ENCODE data around the gene DGCR2. TPM values are rescaled to one million over a fixed set of nuclear protein-coding genes. Genes with fewer than 3 reads are reported as not detected.

DGCR2 gene
- total and polyA plus RNA-seq, 2 of the 4 experiments (the other 2 are of a cell fraction) = 17.2 to 35.4 TPM

DNA sequence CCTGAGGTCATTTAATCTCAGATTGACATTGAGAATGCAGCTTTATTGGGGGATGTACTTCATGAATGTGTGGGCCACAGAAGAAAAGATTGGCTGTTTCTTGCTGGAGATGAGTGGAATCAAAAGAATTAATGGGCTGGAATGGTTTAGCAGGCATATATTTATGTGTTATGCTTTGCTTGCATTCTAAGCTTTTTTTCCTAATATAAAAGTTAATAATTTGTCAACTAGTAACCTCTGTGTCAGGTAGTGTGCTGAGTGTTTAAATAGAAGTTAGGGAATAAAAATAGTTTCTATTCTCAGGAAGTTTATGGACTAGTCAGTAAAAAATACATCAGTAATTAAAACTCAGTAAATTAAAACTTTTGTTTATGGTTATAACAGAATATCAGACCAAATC, 118.7 kb downstream of the DGCR2 start:
- Histone ChIP-seq H3K4me2 (ENCODE audit: low read depth, low read length) (no peak overlapping the region), H3K4ac (ENCODE audit: low read depth, low read length) (no peak overlapping the region), H2BK5ac (ENCODE audit: low read depth, low read length, poor library complexity, severe bottlenecking) (no peak overlapping the region), H2BK120ac (ENCODE audit: low read depth, low read length) (no peak overlapping the region), H2AK9ac (replicated peaks; ENCODE audit: low read depth, low read length, poor library complexity) (no peak overlapping the region), H3K36me3 (ENCODE audit: control insufficient read depth, insufficient read depth, low read length) (no peaks in the 10 kb centered on the region), H2BK20ac (ENCODE audit: low read depth, low read length) (no peak overlapping the region), H3K27me3 (ENCODE audit: control insufficient read depth, insufficient read depth, low read length) (peaks cover 14% of the 10 kb centered on the region), H4K91ac (ENCODE audit: insufficient read depth, low read depth, low read length) (no peak overlapping the region), H3K4me3 (ENCODE audit: insufficient read depth, low read depth, low read length) (no peak overlapping the region), H2BK15ac (ENCODE audit: low read depth, low read length) (no peak overlapping the region), H3K56ac (ENCODE audit: extremely low read depth, insufficient read depth, low read length) (no peak overlapping the region), H3K9me1 (ENCODE audit: insufficient read depth, low read length) (no peaks in the 10 kb centered on the region), H3K9ac (ENCODE audit: low read depth, low read length) (no peak overlapping the region), H2AK5ac (ENCODE audit: low read depth, low read length) (no peak overlapping the region), H2AFZ (replicated peaks; ENCODE audit: low read length, poor library complexity) (no peak overlapping the region), H3K27ac (ENCODE audit: insufficient read depth, low read length) (no peak overlapping the region), H3K79me1 (ENCODE audit: low read depth in 1 of 2, low read length in 2 of 2) (no peaks in the 10 kb centered on the region), H4K8ac (ENCODE audit: low read depth in 2 of 2, low read length in 2 of 2) (no peak overlapping the region), H3K23ac (ENCODE audit: low read depth, low read length) (no peak overlapping the region), H4K20me1 (ENCODE audit: insufficient read depth, low read length) (no peaks in the 10 kb centered on the region), H4K5ac (ENCODE audit: low read depth, low read length) (no peak overlapping the region), H3K18ac (ENCODE audit: low read depth, low read length) (no peak overlapping the region), H3K14ac (replicated peaks; ENCODE audit: low read depth, low read length) (no peak overlapping the region), H3K4me1 (ENCODE audit: control insufficient read depth, insufficient read depth, low read length) (no peaks in the 10 kb centered on the region), H3K9me3 (ENCODE audit: control insufficient read depth, insufficient read depth, low read length) (peaks cover 2% of the 10 kb centered on the region; the same call in 1 of the 2 replicates)
- intact Hi-C loops (cut with micrococcal nuclease) (no loop called here), in situ Hi-C loops (cut with MboI; ENCODE audit: low sequenced_read_pairs) (no loop called here), dilution Hi-C loops (cut with HindIII; ENCODE audit: low sequenced_read_pairs, unreplicated experiment) (no loop called here)
- no TSS peak for BruUV-seq (replicated peaks)
- ATAC-seq (ENCODE audit: low read depth) = no peak
- DNase-seq = no peak
- TF ChIP-seq RCOR1 (IDR thresholded peaks at IDR 0.05; ENCODE audit: insufficient replicate concordance, low read length) = no peak
- no peak for TF ChIP-seq NFE2L2 (IDR thresholded peaks at IDR 0.05; ENCODE audit: low read depth, low read length)
- TF ChIP-seq, protein P1, sequence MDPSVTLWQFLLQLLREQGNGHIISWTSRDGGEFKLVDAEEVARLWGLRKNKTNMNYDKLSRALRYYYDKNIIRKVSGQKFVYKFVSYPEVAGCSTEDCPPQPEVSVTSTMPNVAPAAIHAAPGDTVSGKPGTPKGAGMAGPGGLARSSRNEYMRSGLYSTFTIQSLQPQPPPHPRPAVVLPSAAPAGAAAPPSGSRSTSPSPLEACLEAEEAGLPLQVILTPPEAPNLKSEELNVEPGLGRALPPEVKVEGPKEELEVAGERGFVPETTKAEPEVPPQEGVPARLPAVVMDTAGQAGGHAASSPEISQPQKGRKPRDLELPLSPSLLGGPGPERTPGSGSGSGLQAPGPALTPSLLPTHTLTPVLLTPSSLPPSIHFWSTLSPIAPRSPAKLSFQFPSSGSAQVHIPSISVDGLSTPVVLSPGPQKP (IDR thresholded peaks at IDR 0.05; ENCODE audit: borderline replicate concordance, low read depth, low read length) = no peak
- ChIA-PET POLR2A (ENCODE audit: unreplicated experiment) (no interaction called here), CTCF (no interaction called here)

All from IMR-90 (cell line).